ENCODE measurements around the gene ZCCHC9.

- TF ChIP-seq CTCF (conservative IDR thresholded peaks at IDR 0.05 in 1 of 2, IDR thresholded peaks at IDR 0.05 in 1 of 2; ENCODE audit: low read depth in 1 of 2, low read length in 2 of 2) (no peak), EZH2 (IDR thresholded peaks at IDR 0.05; ENCODE audit: low read length, missing control alignments) (no peak)
Observed at GRCh38 chr5:81355291-81356251, 54.2 kb downstream of the ZCCHC9 start.
